ENCODE results near the gene PAK6.

- TF ChIP-seq EZH2 (IDR thresholded peaks at IDR 0.05; ENCODE audit: borderline replicate concordance, low read depth, low read length, poor library complexity, severe bottlenecking): no peak
- TF ChIP-seq, protein P1, sequence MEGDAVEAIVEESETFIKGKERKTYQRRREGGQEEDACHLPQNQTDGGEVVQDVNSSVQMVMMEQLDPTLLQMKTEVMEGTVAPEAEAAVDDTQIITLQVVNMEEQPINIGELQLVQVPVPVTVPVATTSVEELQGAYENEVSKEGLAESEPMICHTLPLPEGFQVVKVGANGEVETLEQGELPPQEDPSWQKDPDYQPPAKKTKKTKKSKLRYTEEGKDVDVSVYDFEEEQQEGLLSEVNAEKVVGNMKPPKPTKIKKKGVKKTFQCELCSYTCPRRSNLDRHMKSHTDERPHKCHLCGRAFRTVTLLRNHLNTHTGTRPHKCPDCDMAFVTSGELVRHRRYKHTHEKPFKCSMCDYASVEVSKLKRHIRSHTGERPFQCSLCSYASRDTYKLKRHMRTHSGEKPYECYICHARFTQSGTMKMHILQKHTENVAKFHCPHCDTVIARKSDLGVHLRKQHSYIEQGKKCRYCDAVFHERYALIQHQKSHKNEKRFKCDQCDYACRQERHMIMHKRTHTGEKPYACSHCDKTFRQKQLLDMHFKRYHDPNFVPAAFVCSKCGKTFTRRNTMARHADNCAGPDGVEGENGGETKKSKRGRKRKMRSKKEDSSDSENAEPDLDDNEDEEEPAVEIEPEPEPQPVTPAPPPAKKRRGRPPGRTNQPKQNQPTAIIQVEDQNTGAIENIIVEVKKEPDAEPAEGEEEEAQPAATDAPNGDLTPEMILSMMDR (conservative IDR thresholded peaks at IDR 0.05; ENCODE audit: low read depth, low read length): no peak
Observed at GRCh38 chr15:40302981-40303380, 64.1 kb downstream of the PAK6 start.
